ENCODE data around the gene CEP112.

DNA sequence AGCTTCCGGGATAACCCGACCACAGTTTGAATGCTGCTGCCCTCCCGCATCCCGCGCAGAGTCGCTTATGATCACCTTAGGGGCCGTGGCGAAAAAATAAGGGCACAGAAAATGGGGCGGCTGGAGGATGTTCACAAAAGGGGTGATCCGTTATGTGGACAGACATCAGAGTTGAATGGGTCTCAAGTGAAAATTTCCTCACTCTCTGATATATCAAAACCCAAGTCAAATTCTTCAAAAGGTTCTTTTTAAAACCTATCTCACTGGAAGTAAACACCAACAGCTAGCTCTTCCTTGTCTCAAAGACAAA is 400 bp upstream of the CEP112 start:
- TF ChIP-seq, protein P1, sequence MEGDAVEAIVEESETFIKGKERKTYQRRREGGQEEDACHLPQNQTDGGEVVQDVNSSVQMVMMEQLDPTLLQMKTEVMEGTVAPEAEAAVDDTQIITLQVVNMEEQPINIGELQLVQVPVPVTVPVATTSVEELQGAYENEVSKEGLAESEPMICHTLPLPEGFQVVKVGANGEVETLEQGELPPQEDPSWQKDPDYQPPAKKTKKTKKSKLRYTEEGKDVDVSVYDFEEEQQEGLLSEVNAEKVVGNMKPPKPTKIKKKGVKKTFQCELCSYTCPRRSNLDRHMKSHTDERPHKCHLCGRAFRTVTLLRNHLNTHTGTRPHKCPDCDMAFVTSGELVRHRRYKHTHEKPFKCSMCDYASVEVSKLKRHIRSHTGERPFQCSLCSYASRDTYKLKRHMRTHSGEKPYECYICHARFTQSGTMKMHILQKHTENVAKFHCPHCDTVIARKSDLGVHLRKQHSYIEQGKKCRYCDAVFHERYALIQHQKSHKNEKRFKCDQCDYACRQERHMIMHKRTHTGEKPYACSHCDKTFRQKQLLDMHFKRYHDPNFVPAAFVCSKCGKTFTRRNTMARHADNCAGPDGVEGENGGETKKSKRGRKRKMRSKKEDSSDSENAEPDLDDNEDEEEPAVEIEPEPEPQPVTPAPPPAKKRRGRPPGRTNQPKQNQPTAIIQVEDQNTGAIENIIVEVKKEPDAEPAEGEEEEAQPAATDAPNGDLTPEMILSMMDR (IDR thresholded peaks at IDR 0.05; ENCODE audit: low read length): no peak
- TF ChIP-seq EZH2 (optimal IDR thresholded peaks at IDR 0.05; ENCODE audit: low read depth, low read length): no peak

Measured in MM.1S (cell line).